ENCODE data around the gene ZNF141. TPM values are rescaled to one million over a fixed set of nuclear protein-coding genes. Genes with fewer than 3 reads are reported as not detected.

Gene ZNF141
- total and polyA plus RNA-seq, 2 experiments from 2014 or later: 18.5 to 58.1 TPM

- peak within 1 kb of the TSS; percentile 75 for H3K4me3 ChIP-seq
- ATAC-seq (peak; percentile 98), DNase-seq (ENCODE audit: low spot score) (peak; percentile 99)
- peak within 1 kb of the TSS; percentile 1; the same call in 1 of the 2 replicates for H2AFZ ChIP-seq
- Mint-ChIP-seq H3K27ac (peak within 1 kb of the TSS; percentile 98), H3K27me3 (ENCODE audit: insufficient read depth, low read depth, poor library complexity) (peaks cover 19% of the 10 kb centered on the region), H3K4me3 (peak within 1 kb of the TSS; percentile 94), H3K36me3 (ENCODE audit: low read depth) (peaks cover 43% of the 10 kb centered on the region), H3K9me3 (peaks cover 6% of the 10 kb centered on the region; the same call in 2 of the 3 replicates), H3K4me1 (peaks cover 18% of the 10 kb centered on the region)
- no peaks in the 10 kb centered on the region for H3K27me3 ChIP-seq (ENCODE audit: insufficient read depth)
- H3K9me2 ChIP-seq (ENCODE audit: insufficient read depth): no peaks in the 10 kb centered on the region
- peaks cover 51% of the 10 kb centered on the region for H3K79me2 ChIP-seq (replicated peaks; ENCODE audit: insufficient read depth)
- peaks cover 38% of the 10 kb centered on the region for H4K20me1 ChIP-seq (replicated peaks; ENCODE audit: insufficient read depth)
- peak within 1 kb of the TSS; percentile 91 for H3K4me2 ChIP-seq
- H3K4me1 ChIP-seq (ENCODE audit: insufficient read depth): peaks cover 11% of the 10 kb centered on the region
- H3K36me3 ChIP-seq (ENCODE audit: insufficient read depth): no peaks in the 10 kb centered on the region
- no peak for TF ChIP-seq ZNF462 (CRISPR knock-in tag; IDR thresholded peaks at IDR 0.05)
- no peak for TF ChIP-seq CREB1 (CRISPR knock-in tag; IDR thresholded peaks at IDR 0.05; ENCODE audit: low read depth)
- TF ChIP-seq POLR2AphosphoS5 (IDR thresholded peaks at IDR 0.05; ENCODE audit: low read depth): peak; percentile 95
- no peaks in the 10 kb centered on the region for H3F3A ChIP-seq (replicated peaks; ENCODE audit: low read depth)
- H3K27ac ChIP-seq (ENCODE audit: low read depth): peak within 1 kb of the TSS; percentile 73; the same call in 1 of the 2 replicates
Observed at GRCh38 chr4:304969-305680, 32.5 kb upstream of the ZNF141 start, which contains the start of gene ZNF732. Gene ZNF732 (minus strand): TSS chr4:305474. CDS start chr4:305310, 164 bp downstream.

DNA sequence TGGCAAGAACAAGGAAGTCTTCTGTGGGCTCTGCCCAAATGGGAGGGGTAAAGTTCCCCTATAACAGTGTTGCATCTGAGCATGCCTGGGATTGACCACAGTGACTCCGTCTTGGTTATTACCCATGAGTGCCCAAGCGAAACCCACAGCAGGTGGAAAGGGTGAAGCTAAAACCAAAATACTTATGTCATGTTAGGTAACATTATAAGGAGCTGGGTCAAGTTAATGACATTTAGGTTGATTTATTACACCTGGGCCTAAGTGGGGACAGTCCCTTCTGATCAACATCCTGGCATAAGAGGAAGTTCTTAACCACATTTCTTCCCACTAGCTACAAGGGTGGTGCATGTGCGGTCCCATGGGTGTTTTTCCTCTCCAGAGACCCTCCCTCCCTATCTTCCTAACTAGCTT is 31.1 kb upstream of the ZNF141 start:
- H3K27ac ChIP-seq (ENCODE audit: low read depth): no peak overlapping the region
- no peak overlapping the region for H3K4me3 ChIP-seq
- Mint-ChIP-seq H3K27ac (no peak overlapping the region), H3K4me3 (no peak overlapping the region), H3K27me3 (ENCODE audit: insufficient read depth, low read depth, poor library complexity) (peaks cover 19% of the 10 kb centered on the region), H3K9me3 (peaks cover 8% of the 10 kb centered on the region), H3K4me1 (peaks cover 18% of the 10 kb centered on the region), H3K36me3 (ENCODE audit: low read depth) (peaks cover 31% of the 10 kb centered on the region)
- H2AFZ ChIP-seq: 0 out of 2 replicates have a peak overlapping the region, but pooled peaks have one; percentile 0
- no peak for DNase-seq (ENCODE audit: low spot score)
- H3K4me1 ChIP-seq (ENCODE audit: insufficient read depth): peaks cover 11% of the 10 kb centered on the region
- peaks cover 23% of the 10 kb centered on the region for H4K20me1 ChIP-seq (replicated peaks; ENCODE audit: insufficient read depth)
- H3K79me2 ChIP-seq (replicated peaks; ENCODE audit: insufficient read depth): peaks cover 36% of the 10 kb centered on the region
- no peaks in the 10 kb centered on the region for H3K27me3 ChIP-seq (ENCODE audit: insufficient read depth)
- no peaks in the 10 kb centered on the region for H3F3A ChIP-seq (replicated peaks; ENCODE audit: low read depth)
- H3K9me2 ChIP-seq (ENCODE audit: insufficient read depth): no peaks in the 10 kb centered on the region
- H3K4me2 ChIP-seq: no peak overlapping the region
- no peaks in the 10 kb centered on the region for H3K36me3 ChIP-seq (ENCODE audit: insufficient read depth)
- no peak for ATAC-seq
- TF ChIP-seq ZNF462 (CRISPR knock-in tag; IDR thresholded peaks at IDR 0.05) (no peak), JUNB (IDR thresholded peaks at IDR 0.05; ENCODE audit: unreplicated experiment) (no peak), STAT1 (IDR thresholded peaks at IDR 0.05; ENCODE audit: unreplicated experiment) (no peak)

Measured in GM23338 (cell line).